HG03457 (cell line): ENCODE results near the gene TCF12.
"Not testable (repeated sequence)": the region's sequence is repeated elsewhere in the genome, so short reads cannot be mapped to it uniquely, and the experiment has no call there.

ENCODE experiments used
- ATAC-seq: cut with Tn5 transposase; IDR thresholded peaks from one replicate; pipeline ENCODE4 v1.9.1; 2021; ENCODE audit warnings: moderate number of reproducible peaks; ENCODE audit not compliant: unreplicated experiment

Gene TCF12

GRCh38 chr15:57086857-57087427 is 168.5 kb downstream of the TCF12 start:
- ATAC-seq = no peak

DNA sequence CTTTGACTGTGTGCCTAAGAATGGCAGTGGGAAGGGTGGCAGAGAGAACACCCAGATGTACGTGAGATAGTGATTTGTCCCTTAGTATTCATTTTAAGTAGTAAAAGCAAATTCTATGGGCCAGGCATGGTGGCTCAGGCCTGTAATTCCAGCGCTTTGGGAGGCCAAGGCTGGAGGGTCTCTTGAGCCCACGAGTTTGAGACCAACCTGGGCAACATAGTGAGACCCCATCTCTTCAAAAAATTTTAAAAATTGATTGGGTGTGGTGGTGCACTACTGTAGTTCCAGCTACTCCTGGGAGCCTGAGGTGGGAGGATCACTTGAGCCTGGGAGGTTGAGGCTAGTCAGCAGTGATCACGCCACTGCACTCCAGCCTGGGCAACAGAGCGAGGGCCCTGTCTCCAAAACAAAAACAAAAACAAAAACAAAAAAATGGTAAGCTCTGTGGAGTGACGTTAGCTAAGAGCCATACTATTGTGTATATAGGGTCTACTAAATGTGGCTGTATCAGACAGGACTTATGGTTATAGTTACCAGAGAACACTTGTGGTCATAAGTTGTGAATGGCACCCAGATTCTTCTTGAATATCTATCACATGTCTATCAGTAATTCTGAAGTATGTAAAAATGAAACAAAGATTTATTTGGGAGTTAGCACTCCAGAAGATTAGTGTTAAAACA is 171.5 kb downstream of the TCF12 start:
- no peak for ATAC-seq

GRCh38 chr15:57090496-57090859 is 172.0 kb downstream of the TCF12 start:
- no peak for ATAC-seq

- no peak for ATAC-seq
Measured at GRCh38 chr15:57091636-57092035, 173.2 kb downstream of the TCF12 start.

GRCh38 chr15:57092252-57092651 is 173.8 kb downstream of the TCF12 start:
- ATAC-seq = no peak

GRCh38 chr15:57094321-57095257 is 176.1 kb downstream of the TCF12 start:
- no peak for ATAC-seq

DNA sequence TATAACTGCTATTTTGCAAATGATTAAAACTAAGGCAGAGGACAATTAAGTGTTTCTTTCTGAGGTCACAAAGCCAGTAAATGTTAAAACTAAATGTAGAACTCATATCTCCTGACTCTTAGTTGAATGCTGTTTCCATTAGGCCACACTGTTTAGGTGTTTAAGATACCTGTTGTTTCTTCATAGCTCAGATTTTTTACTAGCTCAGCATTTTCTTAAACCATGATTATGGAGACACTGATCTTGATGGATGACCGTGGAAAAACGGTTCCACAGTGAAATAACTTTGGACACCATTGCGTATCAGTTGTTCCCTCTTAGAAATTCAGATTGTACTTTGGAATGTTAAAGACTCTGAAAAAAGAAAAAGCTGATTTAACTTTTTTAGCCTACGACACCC is 177.5 kb downstream of the TCF12 start:
- no peak for ATAC-seq

DNA sequence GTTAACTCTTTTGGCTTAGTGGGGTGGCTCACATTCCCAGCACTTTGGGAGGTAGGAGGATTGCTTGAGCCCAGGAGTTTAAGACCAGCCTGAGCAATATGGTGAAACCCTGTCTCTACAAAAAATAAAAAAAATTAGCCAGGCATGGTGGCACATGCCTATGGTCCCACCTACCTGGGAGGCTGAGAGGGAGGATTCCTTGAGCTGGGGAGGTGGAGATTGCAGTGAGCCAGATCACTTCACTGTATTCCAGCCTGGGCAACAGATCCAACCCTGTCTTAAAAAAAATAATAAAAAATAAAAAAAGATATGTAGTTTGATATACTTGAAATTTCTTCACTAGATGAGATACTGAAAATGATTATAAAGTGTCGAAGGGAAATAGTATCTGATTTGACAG is 178.8 kb downstream of the TCF12 start:
- ATAC-seq = no peak

DNA sequence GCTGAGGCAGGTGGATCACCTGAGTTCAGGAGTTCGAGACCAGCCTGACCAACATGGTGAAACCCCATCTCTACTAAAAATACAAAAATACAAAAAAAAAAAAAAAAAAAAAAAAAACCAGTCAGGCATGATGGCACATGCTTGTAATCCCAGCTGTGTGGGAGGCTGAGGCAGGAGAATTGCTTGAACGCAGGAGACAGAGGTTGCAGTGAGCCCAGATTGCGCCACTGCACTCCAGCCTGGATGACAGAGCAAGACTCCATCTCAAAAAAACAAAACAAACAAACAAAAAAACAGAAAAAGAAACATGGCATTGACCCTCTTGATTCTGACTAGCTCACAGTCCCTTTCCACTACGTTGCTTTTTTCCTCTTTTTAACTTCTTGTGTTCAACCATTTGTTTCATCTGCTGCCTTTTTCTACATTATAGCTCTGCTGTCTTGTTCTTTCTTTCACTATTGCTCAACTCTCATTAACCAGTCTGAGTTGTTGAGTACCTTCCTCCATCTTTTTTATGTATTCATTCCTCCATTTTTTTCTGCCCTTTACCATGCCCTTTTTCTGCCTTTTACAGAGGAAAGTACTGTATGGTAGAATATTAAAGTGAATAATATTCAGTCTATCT is 179.6 kb downstream of the TCF12 start:
- ATAC-seq = not testable (repeated sequence)

GRCh38 chr15:57098896-57099295 is 180.5 kb downstream of the TCF12 start:
- ATAC-seq = no peak

GRCh38 chr15:57100136-57100539 is 181.7 kb downstream of the TCF12 start:
- no peak for ATAC-seq

GRCh38 chr15:57102858-57103257 is 184.4 kb downstream of the TCF12 start:
- ATAC-seq = no peak

GRCh38 chr15:57108296-57108695 is 189.9 kb downstream of the TCF12 start:
- ATAC-seq = no peak

- ATAC-seq = no peak
Measured at GRCh38 chr15:57109005-57109404, 190.6 kb downstream of the TCF12 start.

DNA sequence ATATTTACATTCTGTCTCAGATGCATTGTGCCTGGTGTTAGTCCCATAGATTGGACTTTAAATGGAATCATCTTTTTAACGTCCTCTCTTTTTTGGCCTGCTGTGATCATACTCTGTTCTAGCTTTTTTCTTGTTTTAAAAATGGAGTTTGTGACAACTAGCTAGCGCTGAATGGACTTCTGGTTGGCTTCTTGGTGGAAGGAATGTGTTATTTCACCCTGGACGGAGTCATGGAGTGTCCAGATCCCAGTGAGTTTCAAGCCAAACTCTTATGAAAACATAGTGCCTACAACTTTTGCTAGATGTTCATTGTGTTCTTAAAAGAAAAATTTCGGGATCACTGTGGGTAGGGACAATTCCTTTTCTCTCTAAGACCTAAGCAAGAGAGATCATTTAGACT is 192.6 kb downstream of the TCF12 start:
- no peak for ATAC-seq

- ATAC-seq = no peak
Measured at GRCh38 chr15:57112178-57112577, 193.7 kb downstream of the TCF12 start.

GRCh38 chr15:57114070-57114469 is 195.6 kb downstream of the TCF12 start:
- no peak for ATAC-seq

- no peak for ATAC-seq
Measured at GRCh38 chr15:57118013-57118799, 199.8 kb downstream of the TCF12 start.

- no peak for ATAC-seq
Measured at GRCh38 chr15:57122080-57122840, 203.8 kb downstream of the TCF12 start.

DNA sequence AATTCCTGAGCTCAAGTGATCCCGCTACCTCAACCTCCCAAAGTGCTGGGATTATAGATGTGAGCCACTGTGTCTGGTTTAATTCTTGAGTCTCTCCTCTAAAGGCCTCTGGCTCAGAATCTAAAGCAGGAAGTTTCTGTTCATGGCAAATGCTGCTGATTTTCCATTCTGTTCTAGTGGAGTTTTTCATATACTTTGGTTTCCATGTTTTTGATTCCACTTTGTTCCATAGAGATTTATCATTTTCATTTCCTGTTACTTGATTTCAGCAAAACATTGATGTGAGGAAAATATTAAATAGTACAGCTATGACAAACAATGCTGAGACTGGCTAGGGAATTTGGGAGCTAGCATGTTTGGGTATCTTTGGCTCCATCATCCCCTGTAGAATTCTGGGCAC is 205.6 kb downstream of the TCF12 start:
- no peak for ATAC-seq
